Upper lobe of left lung (tissue), 6 donors: Measurements from ENCODE around the gene RAB41. TPM values are rescaled to one million over a fixed set of nuclear protein-coding genes. Genes with fewer than 3 reads are reported as not detected.
A peak's percentile ranks its signal among the peaks of the same experiment; 100 is the strongest.

ENCODE experiments used
- ATAC-seq, 2 donors: fragments of 200-7000 bp; cut with Tn5 transposase; one replicate each; pipeline ENCODE4 v1.9.1; 2022; ENCODE audit warnings: mild to moderate bottlenecking in 2 of 2, moderate library complexity in 2 of 2; ENCODE audit not compliant: low FRiP score in 2 of 2
- DNase-seq, 2 donors: peaks; one replicate each; pipeline ENCODE4 v3.0.0-alpha.2; 2019 to 2020
- H3K27ac ChIP-seq, 4 donors: fragments of 200-600 bp; sonication (generic); one replicate each; pipeline ENCODE4 v1.5.1; 2016 to 2019
- H3K27me3 ChIP-seq, 4 donors: fragments of 200-600 bp; sonication (generic); one replicate each; pipeline ENCODE4 v1.5.1; 2017 to 2019
- H3K36me3 ChIP-seq, 4 donors: fragments of 200-600 bp; sonication (generic); one replicate each; pipeline ENCODE4 v1.5.1; 2016 to 2019
- H3K4me1 ChIP-seq, 4 donors: fragments of 200-600 bp; sonication (generic); one replicate each; pipeline ENCODE4 v1.5.1; 2018 to 2019
- H3K4me3 ChIP-seq, 4 donors: fragments of 200-600 bp; sonication (generic); one replicate each; pipeline ENCODE4 v1.5.1; 2017 to 2019; ENCODE audit warnings: mild to moderate bottlenecking in 2 of 4, moderate library complexity in 1 of 4
- H3K9me3 ChIP-seq, 4 donors: fragments of 200-600 bp; sonication (generic); one replicate each; pipeline ENCODE4 v1.5.1; 2018 to 2019
- CTCF ChIP-seq, 6 experiments: fragments of 450-650 bp in 4 of 6; fragments of 200-600 bp in 2 of 6; sonication (generic) in 2 of 6; IDR thresholded peaks; one replicate each; pipeline ENCODE4 v1.5.1; 2016 to 2019; ENCODE audit warnings: antibody characterized with exemption in 6 of 6
- EP300 ChIP-seq, 4 donors: sonication (generic); formaldehyde crosslinking; IDR thresholded peaks; one replicate each; pipeline ENCODE4 v1.5.1; 2017; ENCODE audit warnings: antibody characterized with exemption in 4 of 4, control low read depth in 2 of 4
- POLR2A ChIP-seq, 4 donors: fragments of 450-650 bp; IDR thresholded peaks; one replicate each; pipeline ENCODE4 v1.5.1; 2016 to 2017; ENCODE audit warnings: antibody characterized with exemption in 4 of 4, mild to moderate bottlenecking in 2 of 4
- POLR2AphosphoS5 ChIP-seq, 2 donors: sonication (generic); formaldehyde crosslinking; IDR thresholded peaks; one replicate each; pipeline ENCODE4 v1.5.1; 2017; ENCODE audit warnings: antibody characterized with exemption in 2 of 2
- WGBS, 2 donors: methylation state at CpG; one replicate each; pipeline ENCODE4 v1.1.5; 2017 to 2018; 5-methylcytosine and 5-hydroxymethylcytosine counted together
- total RNA-seq, 6 donors: library from RNA; depleted of rRNA in 4 of 6; stranded (reverse); fragments of >200 nt in 4 of 6; gene quantifications; one replicate each; pipeline versions ENCODE4 v1.1.0 to v1.2.1, GENCODE V29; 2016 to 2021
- donor health status: DM: no; HTN: no; CAD: no; lungs with moderate emphysema.
- donor health status: DM: no; HTN: yes; CAD: no; lungs with severe emphysema.

RAB41 gene
- total RNA-seq, 6 donors from 2014 or later = not detected

- Histone ChIP-seq H3K9me3 (no peaks in the 10 kb centered on the region), H3K36me3 (peaks cover 0 to 4% (median 0%) of the 10 kb centered on the region in 4 donors), H3K27ac (no peak overlapping the region), H3K4me1 (no peaks in the 10 kb centered on the region), H3K4me3 (no peak overlapping the region), H3K27me3 (no peaks in the 10 kb centered on the region)
- DNase-seq = no peak
- TF ChIP-seq POLR2AphosphoS5 (IDR thresholded peaks at IDR 0.05) = no peak
- TF ChIP-seq EP300 (IDR thresholded peaks at IDR 0.05) = no peak
- no peak for TF ChIP-seq POLR2A (IDR thresholded peaks at IDR 0.05)
- TF ChIP-seq CTCF (IDR thresholded peaks at IDR 0.05) = no peak
- WGBS, 2 donors = 80 to 91% methylated on average over 1 to 3 of the region's 3 CpGs
- no peak for ATAC-seq
Measured at GRCh38 chrX:70280573-70280972, 1.4 kb upstream of the RAB41 start.

DNA sequence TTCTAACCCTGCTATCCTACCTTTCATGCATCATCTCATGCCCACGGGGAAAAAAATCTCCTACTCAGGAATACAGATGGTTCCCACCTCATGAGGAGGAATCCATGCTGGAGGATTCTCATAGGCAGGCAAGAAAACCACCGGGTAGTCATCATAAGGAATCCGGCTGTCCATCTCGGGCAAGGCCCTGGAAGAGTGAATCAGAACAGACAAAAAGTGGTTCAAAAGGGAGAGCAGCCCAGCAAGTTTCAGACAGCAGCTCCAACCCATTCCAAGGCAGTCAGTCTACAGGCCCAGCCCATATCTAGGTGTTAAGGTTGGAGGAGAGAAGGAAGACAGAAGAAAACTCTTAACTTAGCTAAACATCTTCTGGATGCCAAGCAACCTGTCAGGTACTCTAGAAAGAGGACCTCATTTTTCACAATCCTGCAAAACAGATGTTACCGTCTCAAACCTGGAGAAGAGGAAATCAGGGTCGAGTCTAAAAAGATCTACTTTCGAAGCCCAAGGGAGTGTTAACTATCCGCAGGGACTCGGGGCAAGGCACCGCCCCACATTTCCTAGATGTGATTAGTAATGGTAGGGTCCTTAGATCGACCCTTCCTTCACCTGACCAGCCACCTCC lies 7.3 kb downstream of the RAB41 start:
- ATAC-seq (no peak), DNase-seq (no peak)
- peak overlapping the region; percentile 21 to 66 (median 52) for H3K4me3 ChIP-seq
- no peak for TF ChIP-seq POLR2AphosphoS5 (IDR thresholded peaks at IDR 0.05)
- no peak for TF ChIP-seq EP300 (IDR thresholded peaks at IDR 0.05)
- no peak for TF ChIP-seq CTCF (IDR thresholded peaks at IDR 0.05)
- TF ChIP-seq POLR2A (IDR thresholded peaks at IDR 0.05) = no peak
- H3K9me3 ChIP-seq = no peaks in the 10 kb centered on the region
- 36 to 71% methylated on average over 10 to 11 of the region's 11 CpGs for WGBS, 2 donors
- H3K27ac ChIP-seq = peak overlapping the region; percentile 15 to 77 (median 70)
- H3K27me3 ChIP-seq = no peaks in the 10 kb centered on the region
- peaks cover 4 to 12% (median 5%) of the 10 kb centered on the region in 4 donors for H3K4me1 ChIP-seq
- peaks cover 0 to 9% (median 4%) of the 10 kb centered on the region in 4 donors for H3K36me3 ChIP-seq

GRCh38 chrX:70289793-70290770 lies 8.1 kb downstream of the RAB41 start, which contains the start of the genes KIF4A and PDZD11:
KIF4A (plus strand) TSS chrX:70290104; CDS start chrX:70290459, 355 bp downstream.
PDZD11 (minus strand) TSS chrX:70289927; CDS start chrX:70289341, 586 bp downstream.
- H3K27me3 ChIP-seq = no peaks in the 10 kb centered on the region
- 2 to 42% methylated on average over 10 to 62 of the region's 62 CpGs for WGBS, 2 donors
- peak; percentile 82 to 96 for DNase-seq

GRCh38 chrX:70292788-70293187 lies 10.8 kb downstream of the RAB41 start:
- H3K4me3 ChIP-seq = no peak overlapping the region
- peaks cover 4 to 12% (median 5%) of the 10 kb centered on the region in 4 donors for H3K4me1 ChIP-seq
- no peak overlapping the region for H3K27ac ChIP-seq
- DNase-seq (no peak), ATAC-seq (no peak)
- no peaks in the 10 kb centered on the region for H3K9me3 ChIP-seq
- TF ChIP-seq CTCF (IDR thresholded peaks at IDR 0.05) (no peak), POLR2AphosphoS5 (IDR thresholded peaks at IDR 0.05) (no peak), POLR2A (IDR thresholded peaks at IDR 0.05) (no peak)
- no peaks in the 10 kb centered on the region for H3K27me3 ChIP-seq
- WGBS, 2 donors = 0% methylated on average over 1 of the region's 1 CpG
- H3K36me3 ChIP-seq = no peaks in the 10 kb centered on the region

More at GRCh38 chrX:70289793-70290770, 8.1 kb downstream of the RAB41 start, which contains the start of the genes KIF4A and PDZD11:
- H3K27ac ChIP-seq = peak within 1 kb of the TSS; percentile 15 to 77 (median 70)
- peak within 1 kb of the TSS; percentile 21 to 66 (median 52) for H3K4me3 ChIP-seq
- no peaks in the 10 kb centered on the region for H3K9me3 ChIP-seq
- peaks cover 0 to 9% (median 4%) of the 10 kb centered on the region in 4 donors for H3K36me3 ChIP-seq
- ATAC-seq = peak; percentile 96 to 100
- peaks cover 4 to 12% (median 5%) of the 10 kb centered on the region in 4 donors for H3K4me1 ChIP-seq
- TF ChIP-seq CTCF (IDR thresholded peaks at IDR 0.05) = no peak
- TF ChIP-seq POLR2AphosphoS5 (IDR thresholded peaks at IDR 0.05) = peak; percentile 27 to 51
- TF ChIP-seq EP300 (IDR thresholded peaks at IDR 0.05) = no peak
- TF ChIP-seq POLR2A (IDR thresholded peaks at IDR 0.05) = peak in 1 of 4 donors; percentile 40
